Panc1 (cell line): Measurements from ENCODE around the gene TOE1.

ENCODE experiments used
- CTCF ChIP-seq: fragments of 450-650 bp; IDR thresholded peaks from 2 replicates; pipeline ENCODE4 v1.5.1; 2017; ENCODE audit warnings: mild to moderate bottlenecking
- POLR2AphosphoS5 ChIP-seq: IDR thresholded peaks from 2 replicates; pipeline ENCODE4 v1.6.1; 2012; ENCODE audit warnings: mild to moderate bottlenecking, low read depth, low read length, moderate library complexity
- REST ChIP-seq, 2 experiments: IDR thresholded peaks; 2 replicates each; pipeline ENCODE4 v1.6.1; 2011 to 2012; ENCODE audit warnings: low read depth in 2 of 2, control low read depth in 1 of 2, low read length in 1 of 2, mild to moderate bottlenecking in 1 of 2, moderate library complexity in 1 of 2; ENCODE audit not compliant: insufficient read depth in 1 of 2
- SIN3A ChIP-seq: IDR thresholded peaks from 2 replicates; pipeline ENCODE4 v1.6.1; 2012; ENCODE audit warnings: low read depth, mild to moderate bottlenecking, low read length, moderate library complexity, borderline replicate concordance; ENCODE audit not compliant: insufficient read depth
- TCF7L2 ChIP-seq: IDR thresholded peaks from 2 replicates; pipeline ENCODE4 v1.6.1; 2011; ENCODE audit warnings: mild to moderate bottlenecking, low read depth, low read length, inconsistent platforms

GRCh38 chr1:45348020-45348419 lies 8.1 kb downstream of the TOE1 start:
- TF ChIP-seq CTCF (no peak), POLR2AphosphoS5 (no peak), REST (IDR thresholded peaks at IDR 0.05; ENCODE audit: insufficient read depth in 1 of 2, low read depth in 2 of 2, low read length in 1 of 2) (no peak), SIN3A (no peak), TCF7L2 (no peak)
